Heart left ventricle (tissue), 16 donors: ENCODE data around the gene GNA14. TPM values are rescaled to one million over a fixed set of nuclear protein-coding genes. Genes with fewer than 3 reads are reported as not detected.
"Not testable (repeated sequence)": the region's sequence is repeated elsewhere in the genome, so short reads cannot be mapped to it uniquely, and the experiment has no call there.

ENCODE experiments used
- ATAC-seq, 4 donors: fragments of 200-7000 bp; cut with Tn5 transposase; one replicate each; pipeline ENCODE4 v1.9.1; 2020 to 2022; ENCODE audit warnings: moderate library complexity in 4 of 4, mild to moderate bottlenecking in 3 of 4, moderate number of reproducible peaks in 1 of 4
- DNase-seq, 5 donors: peaks; one replicate each; pipeline ENCODE4 v3.0.0-alpha.2; 2020
- H3K27ac ChIP-seq, 12 donors: fragments of 200-600 bp; sonication (generic) in 4 of 12; one replicate each; pipeline versions ENCODE4 v1.5.0 to v1.8.0; 2016 to 2022; ENCODE audit warnings: mild to moderate bottlenecking in 2 of 12
- H3K27me3 ChIP-seq, 9 donors: fragments of 200-600 bp; sonication (generic) in 2 of 9; one replicate each; pipeline versions ENCODE4 v1.5.1 to v1.8.0; 2016 to 2022; ENCODE audit warnings: mild to moderate bottlenecking in 3 of 9
- H3K36me3 ChIP-seq, 9 donors: fragments of 200-600 bp; sonication (generic) in 2 of 9; one replicate each; pipeline versions ENCODE4 v1.5.0 to v1.8.0; 2018 to 2022; ENCODE audit warnings: mild to moderate bottlenecking in 2 of 9
- H3K4me1 ChIP-seq, 12 donors: fragments of 200-600 bp; sonication (generic) in 4 of 12; one replicate each; pipeline versions ENCODE4 v1.5.0 to v1.8.0; 2016 to 2022; ENCODE audit warnings: mild to moderate bottlenecking in 3 of 12
- H3K4me3 ChIP-seq, 12 donors: fragments of 200-600 bp; sonication (generic) in 4 of 12; one replicate each; pipeline versions ENCODE4 v1.5.0 to v1.8.0; 2017 to 2022; ENCODE audit warnings: mild to moderate bottlenecking in 9 of 12, moderate library complexity in 4 of 12
- H3K9me3 ChIP-seq, 12 donors: fragments of 200-600 bp; sonication (generic) in 4 of 12; one replicate each; pipeline versions ENCODE4 v1.5.0 to v1.8.0; 2016 to 2022; ENCODE audit warnings: mild to moderate bottlenecking in 1 of 12
- POLR2A ChIP-seq, 2 donors: fragments of 450-650 bp; IDR thresholded peaks; one replicate each; pipeline ENCODE4 v1.6.1; 2017; ENCODE audit warnings: antibody characterized with exemption in 2 of 2, mild to moderate bottlenecking in 2 of 2, moderate library complexity in 2 of 2
- WGBS, 4 donors: extraction: QIAGEN DNeasy Blood & Tissue Kit in 2 of 4; methylation state at CpG; one replicate each; pipeline versions ENCODE4 v1.1.5 to v1.1.7; 2013 to 2018; 5-methylcytosine and 5-hydroxymethylcytosine counted together
- intact Hi-C, 10 donors: fragments of 100-400 bp; cut with DNase I; formaldehyde crosslinking; loops; one replicate each; pipeline versions ENCODE4 v1.11.1 to v1.14.2; 2022
- polyA plus RNA-seq, 2 donors: library from polyadenylated mRNA; stranded (reverse); fragments of 200-250 nt; gene quantifications; one replicate each; pipeline ENCODE4 v1.2.3, GENCODE V29; 2013
- total RNA-seq, 9 donors: library from RNA; depleted of rRNA in 2 of 9; stranded (reverse); fragments of >200 nt in 2 of 9; fragmentation: NEBNext Ultra II Directional in 3 of 9; extraction: Animal tissue kit (Norgen Biotek cat#: 25700) in 3 of 9; gene quantifications; one replicate each; pipeline versions ENCODE4 v1.1.0 to v1.2.4, GENCODE V29; 2016 to 2023
- TF ChIP-seq, protein P1 (sequence below), 12 donors: fragments of 200-600 bp; sonication (generic) in 4 of 12; IDR thresholded peaks; one replicate each; pipeline versions ENCODE4 v1.5.0 to v1.8.0; 2018 to 2022; ENCODE audit warnings: antibody characterized with exemption in 12 of 12, mild to moderate bottlenecking in 5 of 12
- donor health status: ischemic (EF 13 %, LVEDD 7.1; RV severe dilation, severe dysfunction).
- donor health status: healthy with polysubstance abuse.
- donor health status: DM: no; HTN: yes; CAD: no.
- donor health status: DM: no; HTN: no; CAD: no.
- donor health status: ischemic (EF 25% LVEDD 6.9; RV normal size, moderate dysfunction).
- donor health status: ischemic (EF 25% LVEDD 5.7; RV mildly dilated, moderate dysfunction).
- donor health status: healthy.
- donor health status: DM: yes; HTN: yes; CAD: no.
- donor health status: ischemic (EF 35%, LVEDD 5.7; RV mildly dilated, moderate dysfunction).
- donor health status: nonischemic (EF 11% LVEDD 7.7; RV severe dilation, severe dysfunction).
- donor health status: DM: yes; HTN: yes; CAD: no.
- donor health status: PGD.
- donor health status: ischemic (EF 29% LVEDD 5.4; RV normal size, mild dysfunction).
- donor health status: nonischemic (EF 23%, LVEDD 6.1; RV moderate dilation, normal function).

Gene GNA14
- total and polyA plus RNA-seq, 11 donors: 0.38 to 6.5 (median 1.3) TPM

DNA sequence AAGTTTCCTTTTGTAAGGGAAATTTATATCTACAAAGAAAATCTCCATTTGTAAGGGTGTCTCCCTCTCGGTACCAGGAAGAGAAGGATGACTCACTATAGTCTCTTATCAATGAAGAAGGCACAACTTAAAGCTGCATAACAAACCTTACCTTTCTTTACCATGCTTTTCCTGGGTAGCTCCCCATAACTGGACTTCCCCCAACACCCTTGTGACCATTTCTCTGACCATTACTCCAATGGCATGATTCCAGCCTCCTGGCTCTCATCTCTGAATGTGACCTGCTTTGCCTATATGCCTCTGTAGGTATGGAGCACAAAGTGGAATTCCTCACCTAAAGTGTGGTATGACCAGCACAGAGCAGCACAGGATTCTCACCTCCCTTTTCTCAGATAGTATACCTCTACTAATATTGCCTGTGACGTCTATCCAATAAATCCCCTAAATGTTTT lies 62.8 kb downstream of the GNA14 start:
- no peaks in the 10 kb centered on the region for H3K27me3 ChIP-seq
- H3K4me3 ChIP-seq: no peak overlapping the region
- H3K4me1 ChIP-seq: peaks cover 0 to 24% (median 4%) of the 10 kb centered on the region in 12 donors
- H3K36me3 ChIP-seq: no peaks in the 10 kb centered on the region
- ATAC-seq (no peak), DNase-seq (no peak)
- TF ChIP-seq, protein P1, sequence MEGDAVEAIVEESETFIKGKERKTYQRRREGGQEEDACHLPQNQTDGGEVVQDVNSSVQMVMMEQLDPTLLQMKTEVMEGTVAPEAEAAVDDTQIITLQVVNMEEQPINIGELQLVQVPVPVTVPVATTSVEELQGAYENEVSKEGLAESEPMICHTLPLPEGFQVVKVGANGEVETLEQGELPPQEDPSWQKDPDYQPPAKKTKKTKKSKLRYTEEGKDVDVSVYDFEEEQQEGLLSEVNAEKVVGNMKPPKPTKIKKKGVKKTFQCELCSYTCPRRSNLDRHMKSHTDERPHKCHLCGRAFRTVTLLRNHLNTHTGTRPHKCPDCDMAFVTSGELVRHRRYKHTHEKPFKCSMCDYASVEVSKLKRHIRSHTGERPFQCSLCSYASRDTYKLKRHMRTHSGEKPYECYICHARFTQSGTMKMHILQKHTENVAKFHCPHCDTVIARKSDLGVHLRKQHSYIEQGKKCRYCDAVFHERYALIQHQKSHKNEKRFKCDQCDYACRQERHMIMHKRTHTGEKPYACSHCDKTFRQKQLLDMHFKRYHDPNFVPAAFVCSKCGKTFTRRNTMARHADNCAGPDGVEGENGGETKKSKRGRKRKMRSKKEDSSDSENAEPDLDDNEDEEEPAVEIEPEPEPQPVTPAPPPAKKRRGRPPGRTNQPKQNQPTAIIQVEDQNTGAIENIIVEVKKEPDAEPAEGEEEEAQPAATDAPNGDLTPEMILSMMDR (IDR thresholded peaks at IDR 0.05): no peak
- H3K27ac ChIP-seq: no peak overlapping the region
- intact Hi-C loops: no loop called here
- WGBS, 4 donors: 63 to 70% (median 68%) methylated on average over 2 of the region's 2 CpGs
- no peaks in the 10 kb centered on the region for H3K9me3 ChIP-seq

DNA sequence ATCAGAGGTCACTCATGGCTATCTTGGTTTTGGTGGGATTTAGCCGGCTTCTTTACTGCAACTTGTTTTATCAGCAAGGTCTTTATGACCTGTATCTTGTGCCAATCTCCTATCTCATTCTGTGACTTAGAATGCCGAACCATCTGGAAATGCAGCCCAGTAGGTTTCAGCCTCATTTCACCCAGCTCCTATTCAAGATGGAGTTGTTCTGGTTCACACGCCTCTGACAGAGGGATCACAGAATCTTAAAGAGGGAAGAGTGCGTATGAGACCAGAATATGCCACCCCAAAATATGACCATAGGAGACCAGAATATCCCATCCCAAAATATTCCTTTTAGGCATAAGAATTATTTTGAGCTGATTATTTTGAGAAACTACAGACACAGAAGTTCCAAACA lies 63.2 kb downstream of the GNA14 start:
- H3K27ac ChIP-seq, H3K27me3 ChIP-seq, H3K36me3 ChIP-seq, intact Hi-C loops, DNase-seq, H3K9me3 ChIP-seq, H3K4me3 ChIP-seq, ATAC-seq: not testable (repeated sequence)
- WGBS, 4 donors: 82 to 90% (median 86%) methylated on average over 4 of the region's 4 CpGs
- H3K4me1 ChIP-seq: peaks cover 0 to 24% (median 4%) of the 10 kb centered on the region in 12 donors

DNA sequence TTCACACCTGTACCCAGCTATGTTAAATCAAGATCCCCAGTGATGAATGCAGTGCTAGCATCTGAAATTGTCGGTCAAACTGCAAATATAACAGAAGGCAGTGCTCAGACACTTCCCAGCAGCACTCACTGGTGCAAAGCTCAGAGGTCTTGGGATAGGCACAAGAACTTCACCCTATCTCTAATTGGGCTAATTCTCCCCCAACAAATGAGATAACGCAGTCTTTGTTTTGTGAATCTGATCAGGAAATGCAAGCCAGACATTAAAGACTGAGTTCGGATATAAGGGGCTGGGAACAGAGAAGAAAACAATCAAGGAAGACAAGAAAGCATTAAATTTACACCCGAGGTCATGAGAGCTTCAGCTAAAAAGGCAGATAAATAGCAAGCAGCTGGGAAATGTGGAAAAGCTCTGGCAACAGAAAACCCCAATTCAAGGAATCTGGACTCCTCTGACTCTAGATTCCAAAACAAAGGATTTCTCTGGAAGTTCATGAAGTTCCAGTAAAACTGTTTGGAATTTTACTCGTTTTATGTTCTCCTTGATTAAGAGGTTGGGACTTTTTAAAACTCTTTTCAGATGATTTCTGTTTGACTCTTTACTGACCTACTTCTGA lies 65.1 kb downstream of the GNA14 start:
- Histone ChIP-seq H3K4me1 (peaks cover 0 to 15% (median under 1%) of the 10 kb centered on the region in 12 donors), H3K9me3 (no peaks in the 10 kb centered on the region), H3K36me3 (no peaks in the 10 kb centered on the region), H3K27me3 (no peaks in the 10 kb centered on the region), H3K4me3 (no peak overlapping the region), H3K27ac (peak overlapping the region in 3 of 12 donors; percentile 18 to 36 (median 32))
- WGBS, 4 donors: 37 to 42% (median 39%) methylated on average over 5 of the region's 5 CpGs
- TF ChIP-seq, protein P1 (IDR thresholded peaks at IDR 0.05): no peak
- no peak for TF ChIP-seq POLR2A (IDR thresholded peaks at IDR 0.05)
- intact Hi-C loops: no loop called here
- ATAC-seq (peak in 1 of 4 donors; percentile 39), DNase-seq (no peak)

- H3K27me3 ChIP-seq: no peaks in the 10 kb centered on the region
These were observed 65.6 kb downstream of the GNA14 start for GRCh38 chr9:77582525-77582924.

More at GRCh38 chr9:77582525-77582924, 65.6 kb downstream of the GNA14 start:
- ATAC-seq (no peak), DNase-seq (no peak)
- intact Hi-C loops: no loop called here
- Histone ChIP-seq H3K27ac (no peak overlapping the region), H3K4me1 (peaks cover 0 to 13% (median 0%) of the 10 kb centered on the region in 12 donors), H3K36me3 (no peaks in the 10 kb centered on the region), H3K9me3 (no peaks in the 10 kb centered on the region), H3K4me3 (no peak overlapping the region)
- TF ChIP-seq, protein P1 (IDR thresholded peaks at IDR 0.05): no peak
- no peak for TF ChIP-seq POLR2A (IDR thresholded peaks at IDR 0.05)
- 67 to 74% (median 73%) methylated on average over 3 of the region's 3 CpGs for WGBS, 4 donors
